Measurements from ENCODE around the gene B4GALT6.

The B4GALT6 gene

GRCh38 chr18:31590570-31590969, 93.8 kb downstream of the B4GALT6 start:
- no peak for DNase-seq

GRCh38 chr18:31587529-31587928, 96.9 kb downstream of the B4GALT6 start:
- DNase-seq: no peak

- DNase-seq: no peak
These were observed 97.8 kb downstream of the B4GALT6 start for GRCh38 chr18:31586616-31587015.

- DNase-seq: no peak
These were observed 98.4 kb downstream of the B4GALT6 start for GRCh38 chr18:31585991-31586390.

- DNase-seq: no peak
These were observed 101.1 kb downstream of the B4GALT6 start for GRCh38 chr18:31583185-31583854.

GRCh38 chr18:31581498-31582197, 102.7 kb downstream of the B4GALT6 start:
- no peak for DNase-seq

- no peak for DNase-seq
These were observed 105.0 kb downstream of the B4GALT6 start for GRCh38 chr18:31579375-31579774.

- no peak for DNase-seq
These were observed 106.3 kb downstream of the B4GALT6 start for GRCh38 chr18:31578126-31578525.

GRCh38 chr18:31577195-31577594, 107.2 kb downstream of the B4GALT6 start:
- DNase-seq: no peak

- DNase-seq: no peak
These were observed 107.7 kb downstream of the B4GALT6 start for GRCh38 chr18:31576670-31577069.

- DNase-seq: no peak
These were observed 108.7 kb downstream of the B4GALT6 start for GRCh38 chr18:31575515-31576257.

- no peak for DNase-seq
These were observed 110.0 kb downstream of the B4GALT6 start for GRCh38 chr18:31574359-31574758.

Data from RPMI8226 (cell line).